Adrenal gland (tissue), 12 donors: ENCODE measurements around the gene PRR20G. TPM values are rescaled to one million over a fixed set of nuclear protein-coding genes. Genes with fewer than 3 reads are reported as not detected.

Experiments
- DNase-seq, 7 donors: peaks; one replicate each; pipeline ENCODE4 v3.0.0-alpha.2; 2019 to 2020
- H3K27ac ChIP-seq, 5 donors: fragments of 200-600 bp; sonication (generic) in 4 of 5; 1 replicate in 3 of 5; 2 replicates in 2 of 5; pipeline versions ENCODE4 v1.5.1 to v1.8.0; 2016 to 2020; ENCODE audit warnings: mild to moderate bottlenecking in 1 of 5
- H3K27me3 ChIP-seq: fragments of 200-600 bp; 2 replicates; pipeline ENCODE4 v1.8.0; 2021
- H3K36me3 ChIP-seq, 2 donors: fragments of 200-600 bp; replicated peaks in 1 of 2; 1 replicate in 1 of 2; 2 replicates in 1 of 2; pipeline versions ENCODE4 v1.5.1 to v1.8.0; 2018 to 2022
- H3K4me1 ChIP-seq, 2 donors: fragments of 200-600 bp; replicated peaks in 1 of 2; 1 replicate in 1 of 2; 2 replicates in 1 of 2; pipeline versions ENCODE4 v1.5.1 to v1.8.0; 2018 to 2021
- H3K4me3 ChIP-seq, 4 donors: fragments of 200-600 bp; sonication (generic) in 3 of 4; one replicate each; pipeline ENCODE4 v1.5.1; 2016 to 2018
- H3K9me3 ChIP-seq, 3 donors: fragments of 200-600 bp; sonication (generic) in 1 of 3; replicated peaks in 1 of 3; 1 replicate in 2 of 3; 2 replicates in 1 of 3; pipeline versions ENCODE4 v1.5.1 to v1.8.0; 2016 to 2021
- POLR2A ChIP-seq, 2 donors: fragments of 450-650 bp; IDR thresholded peaks; one replicate each; pipeline ENCODE4 v1.6.1; 2017; ENCODE audit warnings: antibody characterized with exemption in 2 of 2, mild to moderate bottlenecking in 2 of 2, moderate library complexity in 1 of 2
- WGBS, 4 donors: extraction: QIAGEN DNeasy Blood & Tissue Kit in 2 of 4; methylation state at CpG; one replicate each; pipeline versions ENCODE4 v1.1.5 to v1.1.7; 2013 to 2017; 5-methylcytosine and 5-hydroxymethylcytosine counted together
- intact Hi-C, 2 donors: fragments of 100-400 bp; cut with DNase I; formaldehyde crosslinking; loops; one replicate each; pipeline versions ENCODE4 v1.14.1 to v1.15.0; 2022 to 2023
- polyA plus RNA-seq, 3 donors: library from polyadenylated mRNA; stranded (reverse); fragments of 200-250 nt in 2 of 3; fragments of 350-450 nt in 1 of 3; fragmentation: Illumina TruSeq in 1 of 3; extraction: RNeasy Lipid Tissue Mini Kit (QIAGEN cat#74804) in 1 of 3; gene quantifications; one replicate each; pipeline ENCODE4 v1.2.3, GENCODE V29; 2013 to 2014
- total RNA-seq, 9 donors: library from RNA; depleted of rRNA in 4 of 9; stranded (reverse); fragments of >200 nt in 4 of 9; fragments of 120-200 nt in 1 of 9; fragmentation: NEBNext Ultra II Directional in 1 of 9; extraction: Animal tissue kit (Norgen Biotek cat#: 25700) in 1 of 9; gene quantifications; one replicate each; pipeline versions ENCODE4 v1.1.0 to v1.2.4, GENCODE V29; 2013 to 2023
- TF ChIP-seq, protein P1 (sequence below), 6 experiments: fragments of 450-650 bp in 4 of 6; fragments of 200-600 bp in 2 of 6; sonication (generic) in 1 of 6; IDR thresholded peaks; 1 replicate in 5 of 6; 2 replicates in 1 of 6; pipeline versions ENCODE4 v1.5.1 to v1.8.0; 2016 to 2021; ENCODE audit warnings: antibody characterized with exemption in 6 of 6, mild to moderate bottlenecking in 2 of 6, moderate library complexity in 1 of 6
- donor health status: healthy with polysubstance abuse.
- donor health status: Bipolar disorder and iron deficiency.
- donor health status: DM: yes; HTN: yes; CAD: no.
- donor health status: DM: no; HTN: no; CAD: no.
- donor health status: DM: no; HTN: no; CAD: no.
- donor health status: DM: yes; HTN: yes; CAD: no.

PRR20G gene
- total and polyA plus RNA-seq, 12 donors, result not detected

- TF ChIP-seq, protein P1, sequence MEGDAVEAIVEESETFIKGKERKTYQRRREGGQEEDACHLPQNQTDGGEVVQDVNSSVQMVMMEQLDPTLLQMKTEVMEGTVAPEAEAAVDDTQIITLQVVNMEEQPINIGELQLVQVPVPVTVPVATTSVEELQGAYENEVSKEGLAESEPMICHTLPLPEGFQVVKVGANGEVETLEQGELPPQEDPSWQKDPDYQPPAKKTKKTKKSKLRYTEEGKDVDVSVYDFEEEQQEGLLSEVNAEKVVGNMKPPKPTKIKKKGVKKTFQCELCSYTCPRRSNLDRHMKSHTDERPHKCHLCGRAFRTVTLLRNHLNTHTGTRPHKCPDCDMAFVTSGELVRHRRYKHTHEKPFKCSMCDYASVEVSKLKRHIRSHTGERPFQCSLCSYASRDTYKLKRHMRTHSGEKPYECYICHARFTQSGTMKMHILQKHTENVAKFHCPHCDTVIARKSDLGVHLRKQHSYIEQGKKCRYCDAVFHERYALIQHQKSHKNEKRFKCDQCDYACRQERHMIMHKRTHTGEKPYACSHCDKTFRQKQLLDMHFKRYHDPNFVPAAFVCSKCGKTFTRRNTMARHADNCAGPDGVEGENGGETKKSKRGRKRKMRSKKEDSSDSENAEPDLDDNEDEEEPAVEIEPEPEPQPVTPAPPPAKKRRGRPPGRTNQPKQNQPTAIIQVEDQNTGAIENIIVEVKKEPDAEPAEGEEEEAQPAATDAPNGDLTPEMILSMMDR (IDR thresholded peaks at IDR 0.05), result no peak
- TF ChIP-seq POLR2A (IDR thresholded peaks at IDR 0.05), result no peak
- no peak overlapping the region for H3K27ac ChIP-seq
- intact Hi-C loops, result no loop called here
- H3K9me3 ChIP-seq, result peaks cover 0 to 9% (median 0%) of the 10 kb centered on the region in 3 donors
- no peak for DNase-seq
- no peak overlapping the region for H3K4me3 ChIP-seq
- no peaks in the 10 kb centered on the region for H3K27me3 ChIP-seq
- no peaks in the 10 kb centered on the region for H3K36me3 ChIP-seq
- WGBS, 4 donors, result 80 to 89% (median 85%) methylated on average over 6 to 11 of the region's 11 CpGs
- no peaks in the 10 kb centered on the region for H3K4me1 ChIP-seq
Measured at GRCh38 chr3:127264794-127265514, 22.9 kb downstream of the PRR20G start.

DNA sequence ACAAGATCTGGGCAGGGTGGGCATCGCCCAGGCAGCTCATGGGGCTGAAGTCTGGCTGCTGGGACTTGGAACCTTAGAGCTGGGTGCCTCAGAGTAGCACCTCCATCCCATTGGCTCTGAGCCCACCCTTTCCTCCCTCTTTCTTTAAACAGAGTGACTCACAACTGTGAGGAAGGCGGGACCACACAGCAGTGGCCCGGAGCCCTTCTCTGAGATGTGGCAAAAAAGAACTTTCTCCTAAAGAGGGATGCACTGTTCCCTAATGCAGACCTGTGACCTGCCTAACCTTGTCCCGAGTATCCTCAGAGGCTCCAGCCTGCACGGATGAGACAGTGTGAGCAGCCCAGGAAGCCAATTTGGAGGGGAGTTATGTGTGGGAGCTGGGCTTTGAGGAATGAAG lies 23.6 kb downstream of the PRR20G start:
- Histone ChIP-seq H3K27ac (no peak overlapping the region), H3K36me3 (no peaks in the 10 kb centered on the region), H3K4me3 (no peak overlapping the region), H3K4me1 (no peaks in the 10 kb centered on the region), H3K9me3 (peaks cover 0 to 8% (median 0%) of the 10 kb centered on the region in 3 donors), H3K27me3 (no peaks in the 10 kb centered on the region)
- no peak for DNase-seq
- no peak for TF ChIP-seq POLR2A (IDR thresholded peaks at IDR 0.05)
- TF ChIP-seq, protein P1 (IDR thresholded peaks at IDR 0.05), result no peak
- WGBS, 4 donors, result 51 to 67% (median 65%) methylated on average over 5 of the region's 5 CpGs
- intact Hi-C loops, result no loop called here

- no peak overlapping the region for H3K4me3 ChIP-seq
- peaks cover 0 to 2% (median 0%) of the 10 kb centered on the region in 3 donors for H3K9me3 ChIP-seq
- DNase-seq, result no peak
- no peaks in the 10 kb centered on the region for H3K27me3 ChIP-seq
- TF ChIP-seq, protein P1 (IDR thresholded peaks at IDR 0.05), result no peak
- H3K4me1 ChIP-seq, result no peaks in the 10 kb centered on the region
- 57 to 79% (median 69%) methylated on average over 7 to 9 of the region's 9 CpGs for WGBS, 4 donors
- no peak overlapping the region for H3K27ac ChIP-seq
- intact Hi-C loops, result no loop called here
- no peaks in the 10 kb centered on the region for H3K36me3 ChIP-seq
Measured at GRCh38 chr3:127263586-127264231, 24.1 kb downstream of the PRR20G start.

GRCh38 chr3:127263037-127263436 lies 24.8 kb downstream of the PRR20G start:
- 88 to 95% (median 90%) methylated on average over 2 to 4 of the region's 4 CpGs for WGBS, 4 donors
- DNase-seq, result no peak
- Histone ChIP-seq H3K4me1 (no peaks in the 10 kb centered on the region), H3K9me3 (no peaks in the 10 kb centered on the region), H3K4me3 (no peak overlapping the region), H3K27ac (no peak overlapping the region), H3K27me3 (no peaks in the 10 kb centered on the region), H3K36me3 (no peaks in the 10 kb centered on the region)
- no peak for TF ChIP-seq POLR2A (IDR thresholded peaks at IDR 0.05)
- TF ChIP-seq, protein P1 (IDR thresholded peaks at IDR 0.05), result no peak
- intact Hi-C loops, result no loop called here
